B cell (primary cell): ENCODE results near the gene RNF152. TPM values are rescaled to one million over a fixed set of nuclear protein-coding genes. Genes with fewer than 3 reads are reported as not detected.

Experiments used
- ATAC-seq: fragments of 200-7000 bp; cut with Tn5 transposase; one replicate; pipeline ENCODE4 v1.10.0; 2021; ENCODE audit warnings: low read depth, mild to moderate bottlenecking, moderate number of reproducible peaks, moderate library complexity
- CTCF ChIA-PET: fragments of 350-600 bp; sonication (Branson Sonifier 250); formaldehyde crosslinking; loops from one replicate; lab custom pipeline; 2021; ENCODE audit warnings: antibody characterized with exemption, inconsistent platforms; lab: Charles Lee
- POLR2A ChIA-PET: fragments of 350-600 bp; sonication (Branson Sonifier 250); formaldehyde crosslinking; loops from one replicate; lab custom pipeline; 2021; ENCODE audit warnings: antibody characterized with exemption; lab: Charles Lee
- DNase-seq: peaks from one replicate; pipeline ENCODE4 v3.0.0; 2013
- H2AFZ ChIP-seq: 2 replicates; pipeline ENCODE4 v1.6.1; 2012; ENCODE audit warnings: mild to moderate bottlenecking, low read depth, low read length; ENCODE audit not compliant: insufficient read depth, poor library complexity, severe bottlenecking
- H3K27ac ChIP-seq, 2 donors: 1 replicate in 1 of 2; 2 replicates in 1 of 2; pipeline ENCODE4 v1.5.1; 2012 to 2013; ENCODE audit warnings: low read length in 2 of 2, mild to moderate bottlenecking in 2 of 2, moderate library complexity in 1 of 2
- H3K27me3 ChIP-seq, 4 experiments: fragments of 200-600 bp in 1 of 4; sonication (generic) in 1 of 4; replicated peaks in 1 of 4; 1 replicate in 2 of 4; 2 replicates in 2 of 4; pipeline versions ENCODE4 v1.6.1 to v1.7.0; 2013 to 2016; ENCODE audit warnings: low read length in 3 of 4, mild to moderate bottlenecking in 2 of 4, mixed read lengths in 1 of 4, moderate library complexity in 1 of 4; ENCODE audit not compliant: insufficient read depth in 4 of 4, control insufficient read depth in 3 of 4; ENCODE audit errors: control extremely low read depth in 1 of 4
- H3K36me3 ChIP-seq, 2 experiments: replicated peaks in 1 of 2; 1 replicate in 1 of 2; 2 replicates in 1 of 2; pipeline versions ENCODE4 v1.6.1 to v1.7.1; 2013; ENCODE audit warnings: low read length in 1 of 2; ENCODE audit not compliant: insufficient read depth in 2 of 2, control insufficient read depth in 1 of 2; ENCODE audit errors: control extremely low read depth in 1 of 2, extremely low read depth in 1 of 2
- H3K4me1 ChIP-seq, 2 donors: fragments of 200-600 bp in 1 of 2; sonication (generic) in 1 of 2; 1 replicate in 1 of 2; 2 replicates in 1 of 2; pipeline versions ENCODE4 v1.5.1 to v1.6.1; 2013 to 2017; ENCODE audit warnings: low read length in 2 of 2; ENCODE audit not compliant: control insufficient read depth in 2 of 2, insufficient read depth in 2 of 2
- H3K4me2 ChIP-seq: replicated peaks from 2 replicates; pipeline ENCODE3; 2012; ENCODE audit warnings: mild to moderate bottlenecking, low read depth, low read length; ENCODE audit not compliant: poor library complexity, severe bottlenecking
- H3K4me3 ChIP-seq, 5 experiments: fragments of 200-600 bp in 1 of 5; sonication (generic) in 1 of 5; 1 replicate in 3 of 5; 2 replicates in 2 of 5; pipeline versions ENCODE4 v1.5.1 to v1.7.0; 2011 to 2016; ENCODE audit warnings: low read length in 4 of 5, mild to moderate bottlenecking in 4 of 5, low read depth in 2 of 5, control low read depth in 1 of 5, moderate library complexity in 1 of 5; ENCODE audit not compliant: insufficient read depth in 1 of 5; ENCODE audit errors: control extremely low read depth in 1 of 5, extremely low read depth in 1 of 5
- H3K79me2 ChIP-seq: fragments of 200-600 bp; sonication (generic); one replicate; pipeline ENCODE4 v1.6.0; 2016; ENCODE audit warnings: low read length; ENCODE audit not compliant: control insufficient read depth, insufficient read depth
- H3K9ac ChIP-seq: fragments of 200-600 bp; sonication (generic); 2 replicates; pipeline ENCODE4 v1.6.1; 2017; ENCODE audit warnings: mild to moderate bottlenecking, low read length, moderate library complexity
- H3K9me3 ChIP-seq, 3 donors: one replicate each; pipeline versions ENCODE4 v1.6.1 to v1.7.1; 2013; ENCODE audit warnings: low read length in 2 of 3; ENCODE audit not compliant: control insufficient read depth in 2 of 3, insufficient read depth in 1 of 3; ENCODE audit errors: control extremely low read depth in 1 of 3
- H4K20me1 ChIP-seq: 2 replicates; pipeline ENCODE4 v1.6.0; 2012; ENCODE audit warnings: mild to moderate bottlenecking, low read length; ENCODE audit not compliant: insufficient read depth, control insufficient read depth, poor library complexity, severe bottlenecking
- H3K27ac Mint-ChIP-seq: one replicate; pipeline ENCODE4 v1.8.0; 2021; ENCODE audit warnings: mixed read lengths
- H3K27me3 Mint-ChIP-seq: one replicate; pipeline ENCODE4 v1.8.0; 2021; ENCODE audit warnings: mixed read lengths
- H3K4me1 Mint-ChIP-seq: one replicate; pipeline ENCODE4 v1.8.0; 2021; ENCODE audit warnings: mixed read lengths
- H3K4me3 Mint-ChIP-seq: one replicate; pipeline ENCODE4 v1.8.0; 2021; ENCODE audit warnings: mixed read lengths
- H3K9me3 Mint-ChIP-seq: one replicate; pipeline ENCODE4 v1.8.0; 2022; ENCODE audit warnings: mixed read lengths; ENCODE audit not compliant: insufficient read depth
- EZH2 ChIP-seq: IDR thresholded peaks from 2 replicates; pipeline ENCODE4 v1.6.1; 2012; ENCODE audit warnings: borderline replicate concordance, low read depth, mild to moderate bottlenecking, moderate library complexity, low read length; ENCODE audit not compliant: insufficient read depth, poor library complexity, severe bottlenecking
- WGBS: methylation state at CpG from one replicate; pipeline ENCODE4 v1.1.5; 2013; ENCODE audit warnings: missing lambda C conversion rate; ENCODE audit not compliant: insufficient coverage; 5-methylcytosine and 5-hydroxymethylcytosine counted together
- intact Hi-C: fragments of 100-400 bp; cut with micrococcal nuclease; formaldehyde crosslinking; loops from one replicate; pipeline ENCODE4 v1.10.0; 2022
- polyA plus RNA-seq: library from polyadenylated mRNA; depleted of rRNA; stranded (reverse); fragments of >200 nt; gene quantifications from 2 replicates; pipeline ENCODE4 v1.2.3, GENCODE V29; 2012
- total RNA-seq, 2 donors: library from RNA; stranded (reverse); fragments of 120-200 nt in 1 of 2; gene quantifications; 1 replicate in 1 of 2; 2 replicates in 1 of 2; pipeline versions ENCODE4 v1.2.3 to v1.2.4, GENCODE V29; 2013 to 2022
- TF ChIP-seq, protein P1 (sequence below): fragments of 200-600 bp; IDR thresholded peaks from one replicate; pipeline ENCODE4 v1.8.0; 2022; ENCODE audit warnings: antibody characterized with exemption, mild to moderate bottlenecking

Gene RNF152
- total and polyA plus RNA-seq, 2 donors (not counting 1 experiment from before 2014, with no cell fraction given): 0.49 TPM; not detected in 1

DNA sequence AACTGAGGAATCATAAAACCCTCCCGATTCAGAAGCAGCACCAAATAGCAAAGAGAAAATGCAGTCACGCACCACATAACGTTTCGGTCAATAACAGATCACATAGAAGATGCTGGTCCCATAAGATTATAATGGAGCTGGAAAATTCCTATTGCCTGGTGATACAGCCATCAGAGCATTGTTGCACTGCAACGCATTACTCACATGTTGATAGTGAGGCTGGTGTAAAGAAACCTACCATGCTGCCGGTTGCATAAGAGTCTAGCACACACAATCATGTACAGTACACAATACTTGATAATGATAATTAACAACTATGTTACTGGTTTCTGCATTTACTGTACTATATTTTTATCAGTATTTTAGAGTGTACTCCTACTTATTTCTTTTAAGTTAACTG lies 32.5 kb downstream of the RNF152 start:
- Histone ChIP-seq H2AFZ (no peak overlapping the region), H3K9me3 (no peaks in the 10 kb centered on the region), H3K36me3 (no peaks in the 10 kb centered on the region), H3K9ac (no peak overlapping the region), H3K79me2 (no peaks in the 10 kb centered on the region), H3K27ac (no peak overlapping the region), H4K20me1 (no peaks in the 10 kb centered on the region), H3K4me2 (no peak overlapping the region), H3K4me1 (no peaks in the 10 kb centered on the region), H3K27me3 (no peaks in the 10 kb centered on the region), H3K4me3 (no peak overlapping the region)
- intact Hi-C loops: no loop called here
- ChIA-PET POLR2A (no interaction called here), CTCF (no interaction called here)
- Mint-ChIP-seq H3K4me3 (no peak overlapping the region), H3K27ac (no peak overlapping the region), H3K27me3 (no peaks in the 10 kb centered on the region), H3K9me3 (no peaks in the 10 kb centered on the region), H3K4me1 (no peaks in the 10 kb centered on the region)
- WGBS: 100% methylated on average over 4 of the region's 6 CpGs
- DNase-seq (no peak), ATAC-seq (no peak)
- TF ChIP-seq, protein P1, sequence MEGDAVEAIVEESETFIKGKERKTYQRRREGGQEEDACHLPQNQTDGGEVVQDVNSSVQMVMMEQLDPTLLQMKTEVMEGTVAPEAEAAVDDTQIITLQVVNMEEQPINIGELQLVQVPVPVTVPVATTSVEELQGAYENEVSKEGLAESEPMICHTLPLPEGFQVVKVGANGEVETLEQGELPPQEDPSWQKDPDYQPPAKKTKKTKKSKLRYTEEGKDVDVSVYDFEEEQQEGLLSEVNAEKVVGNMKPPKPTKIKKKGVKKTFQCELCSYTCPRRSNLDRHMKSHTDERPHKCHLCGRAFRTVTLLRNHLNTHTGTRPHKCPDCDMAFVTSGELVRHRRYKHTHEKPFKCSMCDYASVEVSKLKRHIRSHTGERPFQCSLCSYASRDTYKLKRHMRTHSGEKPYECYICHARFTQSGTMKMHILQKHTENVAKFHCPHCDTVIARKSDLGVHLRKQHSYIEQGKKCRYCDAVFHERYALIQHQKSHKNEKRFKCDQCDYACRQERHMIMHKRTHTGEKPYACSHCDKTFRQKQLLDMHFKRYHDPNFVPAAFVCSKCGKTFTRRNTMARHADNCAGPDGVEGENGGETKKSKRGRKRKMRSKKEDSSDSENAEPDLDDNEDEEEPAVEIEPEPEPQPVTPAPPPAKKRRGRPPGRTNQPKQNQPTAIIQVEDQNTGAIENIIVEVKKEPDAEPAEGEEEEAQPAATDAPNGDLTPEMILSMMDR: no peak
- no peak for TF ChIP-seq EZH2

DNA sequence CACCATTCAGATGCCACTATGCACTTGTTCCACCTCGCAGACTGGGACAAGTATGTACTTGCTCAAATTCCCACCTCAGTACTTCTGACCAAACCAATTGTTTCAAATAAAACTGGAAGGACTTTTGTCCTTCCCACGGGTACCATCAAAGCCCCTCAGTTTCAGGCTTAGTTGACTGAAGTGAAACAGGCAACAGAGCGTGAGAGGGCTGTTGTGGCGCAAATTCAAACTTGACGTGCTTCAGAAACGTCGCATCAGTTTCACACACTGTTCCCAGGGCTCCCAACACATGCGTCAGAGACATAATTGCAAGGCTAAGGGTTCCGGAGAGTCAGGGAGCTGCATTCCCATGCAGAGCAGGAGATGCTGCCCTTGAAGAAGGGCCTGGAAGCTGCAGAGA lies 33.7 kb downstream of the RNF152 start:
- no peak overlapping the region for H2AFZ ChIP-seq

More for the DNA sequence above, 33.7 kb downstream of the RNF152 start:
- no peak for DNase-seq
- Mint-ChIP-seq H3K27me3 (no peaks in the 10 kb centered on the region), H3K4me3 (no peak overlapping the region), H3K4me1 (no peaks in the 10 kb centered on the region), H3K9me3 (no peaks in the 10 kb centered on the region), H3K27ac (no peak overlapping the region)
- ChIA-PET CTCF (no interaction called here), POLR2A (no interaction called here)
- no peak overlapping the region for H3K4me2 ChIP-seq
- H3K27me3 ChIP-seq: no peaks in the 10 kb centered on the region
- intact Hi-C loops: no loop called here
- no peaks in the 10 kb centered on the region for H3K36me3 ChIP-seq
- no peak for ATAC-seq
- no peak overlapping the region for H3K27ac ChIP-seq
- no peak overlapping the region for H3K4me3 ChIP-seq
- no peaks in the 10 kb centered on the region for H3K79me2 ChIP-seq
- H3K4me1 ChIP-seq: no peaks in the 10 kb centered on the region
- TF ChIP-seq, protein P1: no peak
- TF ChIP-seq EZH2: no peak
- WGBS: 89% methylated on average over 9 of the region's 9 CpGs
- no peak overlapping the region for H3K9ac ChIP-seq
- H3K9me3 ChIP-seq: no peaks in the 10 kb centered on the region
- no peaks in the 10 kb centered on the region for H4K20me1 ChIP-seq
